Measurements from ENCODE around the gene ASCC1.

DNA sequence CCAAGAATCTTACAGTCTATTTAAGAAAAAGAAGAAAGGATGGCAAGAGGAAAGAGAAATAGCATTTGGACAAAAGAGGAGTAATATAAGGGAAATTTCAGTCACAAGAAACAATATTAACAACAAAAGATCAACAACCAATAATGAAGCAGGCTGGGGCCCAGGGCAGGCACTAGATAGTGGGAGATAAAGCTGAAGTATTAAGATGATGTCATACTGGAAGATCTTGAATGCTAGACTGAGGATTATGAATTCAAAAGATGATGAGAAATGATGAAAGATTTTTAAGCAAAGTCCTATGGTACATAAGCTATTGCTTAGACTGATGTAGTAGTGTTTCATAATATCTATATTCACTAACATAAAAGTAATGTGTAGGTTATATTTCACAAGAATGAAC is 75.9 kb downstream of the ASCC1 start:
- TF ChIP-seq, protein P1, sequence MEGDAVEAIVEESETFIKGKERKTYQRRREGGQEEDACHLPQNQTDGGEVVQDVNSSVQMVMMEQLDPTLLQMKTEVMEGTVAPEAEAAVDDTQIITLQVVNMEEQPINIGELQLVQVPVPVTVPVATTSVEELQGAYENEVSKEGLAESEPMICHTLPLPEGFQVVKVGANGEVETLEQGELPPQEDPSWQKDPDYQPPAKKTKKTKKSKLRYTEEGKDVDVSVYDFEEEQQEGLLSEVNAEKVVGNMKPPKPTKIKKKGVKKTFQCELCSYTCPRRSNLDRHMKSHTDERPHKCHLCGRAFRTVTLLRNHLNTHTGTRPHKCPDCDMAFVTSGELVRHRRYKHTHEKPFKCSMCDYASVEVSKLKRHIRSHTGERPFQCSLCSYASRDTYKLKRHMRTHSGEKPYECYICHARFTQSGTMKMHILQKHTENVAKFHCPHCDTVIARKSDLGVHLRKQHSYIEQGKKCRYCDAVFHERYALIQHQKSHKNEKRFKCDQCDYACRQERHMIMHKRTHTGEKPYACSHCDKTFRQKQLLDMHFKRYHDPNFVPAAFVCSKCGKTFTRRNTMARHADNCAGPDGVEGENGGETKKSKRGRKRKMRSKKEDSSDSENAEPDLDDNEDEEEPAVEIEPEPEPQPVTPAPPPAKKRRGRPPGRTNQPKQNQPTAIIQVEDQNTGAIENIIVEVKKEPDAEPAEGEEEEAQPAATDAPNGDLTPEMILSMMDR (IDR thresholded peaks at IDR 0.05; ENCODE audit: poor library complexity) = no peak
- no peak for TF ChIP-seq EZH2 (IDR thresholded peaks at IDR 0.05; ENCODE audit: borderline replicate concordance)
- no peak for TF ChIP-seq EZH2phosphoT487 (IDR thresholded peaks at IDR 0.05; ENCODE audit: low read depth, severe bottlenecking, unreplicated experiment)
